ENCODE data around the gene PNPLA5.

The PNPLA5 gene

GRCh38 chr22:43855431-43855830 lies 36.4 kb downstream of the PNPLA5 start:
- DNase-seq (ENCODE audit: low read depth in 1 of 2, low spot score in 1 of 2), result no peak

DNA sequence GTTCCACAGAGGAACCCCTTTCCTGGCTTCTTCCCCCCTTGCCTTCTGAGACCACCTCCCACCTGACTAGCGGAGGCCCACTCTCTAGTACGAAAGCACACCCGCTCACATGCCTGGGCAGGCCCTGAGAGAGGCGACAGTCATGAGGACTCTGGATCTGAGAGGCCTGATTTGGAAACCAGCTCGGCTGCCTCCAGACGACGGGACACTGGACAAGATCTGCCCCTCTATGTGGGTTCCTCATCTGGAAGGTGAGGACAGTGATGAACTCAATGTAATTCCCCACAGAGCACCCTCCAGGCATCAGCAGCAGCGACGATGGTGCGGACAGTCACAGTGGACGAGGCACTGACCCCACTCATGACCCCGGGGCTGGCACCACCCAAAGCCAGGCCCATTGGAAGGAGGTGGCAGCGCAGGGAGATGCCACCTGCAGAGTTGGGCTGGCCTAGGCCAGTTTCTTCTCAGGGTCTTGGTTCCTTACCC lies 37.0 kb downstream of the PNPLA5 start:
- no peak for DNase-seq (ENCODE audit: low read depth in 1 of 2, low spot score in 1 of 2)

DNA sequence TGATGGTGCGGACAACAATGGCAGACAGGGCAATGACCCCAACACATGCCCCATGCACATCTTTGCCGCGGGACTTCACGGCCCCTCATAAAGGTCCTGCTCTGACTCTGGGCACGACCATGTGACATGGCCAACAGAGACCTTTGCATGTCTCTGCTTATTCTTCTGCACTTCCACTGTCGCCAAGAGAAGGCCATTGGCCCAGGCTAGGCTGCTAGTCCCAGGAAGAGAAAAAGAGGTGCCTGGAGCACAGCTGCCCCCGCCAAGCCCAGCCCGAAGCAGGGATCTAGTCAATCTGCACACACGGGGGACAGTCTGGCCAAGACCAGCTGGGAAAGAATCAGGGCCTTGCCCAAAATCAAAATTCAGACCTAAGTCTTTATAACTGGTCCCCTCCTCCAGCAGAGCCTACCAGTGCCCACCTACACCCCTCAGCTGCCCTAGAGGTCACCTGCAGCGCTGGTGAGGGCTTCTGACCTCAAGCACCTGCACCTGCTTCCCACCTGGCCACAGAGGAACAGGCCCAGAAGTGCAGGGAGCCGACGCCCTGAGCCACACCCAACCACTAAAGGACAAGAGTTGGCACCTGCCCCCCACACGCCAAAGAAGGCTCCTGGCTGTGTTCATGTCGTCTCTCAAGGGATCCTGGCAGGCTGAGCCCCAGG lies 37.6 kb downstream of the PNPLA5 start:
- no peak for DNase-seq (ENCODE audit: low read depth in 1 of 2, low spot score in 1 of 2)

- no peak for DNase-seq (ENCODE audit: low read depth in 1 of 2, low spot score in 1 of 2)
These were observed 38.4 kb downstream of the PNPLA5 start for GRCh38 chr22:43853328-43853931.

GRCh38 chr22:43852573-43853327 lies 39.1 kb downstream of the PNPLA5 start:
- no peak for DNase-seq (ENCODE audit: low read depth in 1 of 2, low spot score in 1 of 2)

DNA sequence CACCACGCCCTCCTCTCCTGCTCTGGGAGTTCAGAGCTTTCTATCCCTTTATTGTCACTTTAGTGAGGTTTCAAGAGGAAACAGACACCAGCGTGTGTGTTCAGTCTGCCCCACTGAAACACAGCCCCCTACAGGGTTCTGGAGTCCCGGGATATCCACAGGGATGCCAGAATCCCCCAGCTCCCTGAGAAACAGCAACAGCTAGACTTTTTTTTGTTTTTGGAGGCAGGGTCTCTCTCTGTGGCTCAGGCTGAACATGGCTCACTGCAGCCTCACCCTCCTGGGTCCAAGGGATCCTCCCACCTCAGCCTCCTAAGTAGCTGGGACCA lies 39.9 kb downstream of the PNPLA5 start:
- DNase-seq (ENCODE audit: low read depth in 1 of 2, low spot score in 1 of 2), result no peak

DNA sequence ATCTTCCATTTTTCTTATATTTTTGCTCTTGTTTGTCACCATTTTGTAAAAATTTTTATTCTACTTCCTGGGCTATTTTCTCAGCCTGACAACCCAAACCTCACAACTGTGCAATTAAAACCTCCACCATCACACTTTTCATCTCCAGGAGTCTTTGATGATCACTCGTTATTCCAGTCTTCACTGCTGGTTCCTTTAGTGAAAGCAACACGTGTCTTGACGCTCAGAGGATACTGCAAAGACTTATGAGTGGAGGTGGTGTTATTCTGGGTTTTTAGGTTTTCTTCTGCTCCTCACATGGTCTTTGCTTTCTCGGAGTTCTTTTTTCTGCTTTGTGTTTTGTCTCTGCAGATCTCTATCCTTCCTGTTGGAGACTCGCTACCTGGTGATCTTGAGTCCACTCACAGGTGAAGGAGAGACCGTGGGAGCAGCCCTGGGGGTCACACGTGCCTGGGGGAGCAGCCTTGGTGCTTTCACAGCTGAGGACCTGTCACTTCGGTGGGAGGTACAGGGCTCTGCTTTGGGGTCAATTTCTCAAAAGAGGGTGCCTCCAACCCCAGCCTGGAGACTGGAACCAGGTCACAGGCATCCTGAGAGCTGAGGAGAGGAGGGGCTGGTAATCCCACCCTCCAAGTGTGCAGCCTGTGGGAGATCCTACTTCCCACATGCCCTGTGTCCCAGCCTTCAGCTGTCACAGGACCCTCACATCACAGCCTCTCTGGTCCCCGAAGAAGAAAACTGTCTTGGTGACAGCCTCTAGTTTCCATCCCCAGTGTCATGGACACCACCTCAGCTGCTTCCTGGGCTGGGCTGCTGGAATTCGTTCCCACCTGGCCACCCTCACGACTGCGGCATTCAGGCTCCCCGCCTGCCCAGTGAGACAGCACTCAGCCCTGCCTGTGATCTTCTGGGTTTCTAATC lies 40.5 kb downstream of the PNPLA5 start:
- DNase-seq (ENCODE audit: low read depth in 1 of 2, low spot score in 1 of 2), result no peak

DNA sequence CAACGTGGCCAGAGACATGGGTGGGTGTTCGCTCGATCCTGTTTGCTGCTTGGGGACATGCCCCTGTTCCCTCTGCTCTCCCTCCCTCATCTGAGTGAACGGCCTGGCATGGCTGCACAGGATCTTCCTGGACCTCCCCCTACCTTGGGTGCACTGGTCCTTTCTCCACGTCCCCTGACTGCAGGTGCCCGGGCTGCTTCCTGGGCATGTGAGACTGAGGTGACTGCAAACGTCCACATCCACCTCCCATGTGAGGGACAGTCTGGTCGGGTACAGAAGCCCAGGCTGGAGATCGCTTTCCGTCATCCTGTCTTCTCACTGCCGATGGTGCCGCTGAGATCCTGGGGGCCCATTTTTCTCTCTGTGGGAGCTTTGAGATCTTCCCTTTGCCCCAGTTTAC lies 41.3 kb downstream of the PNPLA5 start:
- DNase-seq (ENCODE audit: low read depth in 1 of 2, low spot score in 1 of 2), result no peak

DNA sequence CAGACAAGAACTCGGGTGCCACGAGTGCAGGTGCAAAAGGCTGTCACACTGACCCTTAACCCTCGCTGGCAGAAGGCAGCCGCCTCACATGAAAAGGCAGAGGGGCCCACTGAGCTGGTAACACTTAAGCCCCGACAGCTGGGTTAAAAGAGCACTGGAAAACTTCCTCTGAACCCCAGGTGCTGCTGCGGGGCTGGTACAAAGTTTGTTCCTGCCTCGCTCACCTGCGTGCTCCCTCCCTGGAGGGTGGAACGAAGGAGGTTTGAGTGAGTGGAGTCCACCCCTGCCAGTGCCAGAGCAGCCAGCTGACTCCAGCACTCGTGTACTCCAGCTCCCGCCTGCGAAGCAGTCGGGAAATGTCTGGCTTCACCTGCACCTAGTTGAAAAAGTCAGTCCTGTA lies 42.1 kb downstream of the PNPLA5 start:
- DNase-seq (ENCODE audit: low read depth in 1 of 2, low spot score in 1 of 2), result no peak

DNA sequence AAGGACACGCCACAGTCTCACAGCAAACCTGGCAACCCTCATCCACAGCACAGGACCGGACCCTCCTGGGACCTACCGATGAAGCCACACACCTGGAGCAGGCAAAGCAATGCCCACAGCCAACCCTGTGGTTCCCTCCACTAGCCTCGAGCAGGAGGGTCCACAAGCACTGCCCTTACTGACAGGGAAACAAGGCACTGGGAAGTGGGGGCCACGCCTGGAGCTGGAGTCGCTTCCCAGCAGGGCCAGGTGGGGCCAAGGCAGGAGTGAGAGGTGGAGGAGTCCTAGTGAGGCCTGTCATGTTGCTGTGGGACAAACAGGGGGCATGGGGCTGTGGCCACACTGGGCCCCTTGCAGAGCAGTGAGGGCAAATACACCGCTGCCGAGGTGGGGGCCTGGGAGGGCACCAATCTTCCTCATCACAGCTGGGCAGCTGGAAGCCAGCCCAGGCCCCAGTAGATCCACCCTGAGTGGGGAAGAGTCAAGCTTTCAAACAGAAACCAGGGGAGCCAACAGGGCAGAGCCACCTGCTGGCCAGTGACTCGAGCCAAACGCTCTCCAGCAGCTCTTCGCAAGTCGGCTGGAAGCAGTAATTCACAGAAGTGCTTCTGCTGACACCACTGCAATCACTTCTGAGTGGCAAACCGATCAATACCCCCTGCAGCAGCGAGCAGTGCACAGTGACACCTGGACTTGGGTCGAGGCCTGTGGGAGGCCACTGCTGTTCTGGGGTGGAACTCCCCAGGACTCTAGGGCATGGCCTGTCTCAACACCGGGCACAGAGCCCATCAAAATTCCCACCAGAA lies 43.2 kb downstream of the PNPLA5 start:
- no peak for DNase-seq (ENCODE audit: low read depth in 1 of 2, low spot score in 1 of 2)

GRCh38 chr22:43847376-43848289 lies 44.2 kb downstream of the PNPLA5 start:
- no peak for DNase-seq (ENCODE audit: low read depth in 1 of 2, low spot score in 1 of 2)

- DNase-seq (ENCODE audit: low read depth in 1 of 2, low spot score in 1 of 2), result no peak
These were observed 44.8 kb downstream of the PNPLA5 start for GRCh38 chr22:43846966-43847365.

DNA sequence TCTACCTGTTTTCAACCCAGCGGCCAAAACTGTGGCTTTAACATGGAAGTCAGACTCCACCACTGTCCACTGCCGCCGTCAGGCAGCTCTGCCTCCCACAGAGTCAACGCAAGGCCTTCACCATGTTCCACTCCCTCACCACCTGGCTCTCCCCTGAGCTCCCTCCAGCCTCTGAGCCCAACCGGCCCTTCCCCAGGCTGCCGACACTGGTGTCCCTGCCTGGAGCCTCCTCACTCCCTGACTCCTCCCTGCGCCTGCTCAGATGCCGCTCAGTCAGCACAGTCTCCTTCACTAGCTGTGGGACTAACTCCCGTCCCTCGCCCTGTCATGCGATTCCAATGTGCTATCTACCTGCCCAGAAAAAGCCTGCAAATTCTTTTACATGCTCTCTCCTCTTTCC lies 45.8 kb downstream of the PNPLA5 start:
- DNase-seq (ENCODE audit: low read depth in 1 of 2, low spot score in 1 of 2), result no peak

DNA sequence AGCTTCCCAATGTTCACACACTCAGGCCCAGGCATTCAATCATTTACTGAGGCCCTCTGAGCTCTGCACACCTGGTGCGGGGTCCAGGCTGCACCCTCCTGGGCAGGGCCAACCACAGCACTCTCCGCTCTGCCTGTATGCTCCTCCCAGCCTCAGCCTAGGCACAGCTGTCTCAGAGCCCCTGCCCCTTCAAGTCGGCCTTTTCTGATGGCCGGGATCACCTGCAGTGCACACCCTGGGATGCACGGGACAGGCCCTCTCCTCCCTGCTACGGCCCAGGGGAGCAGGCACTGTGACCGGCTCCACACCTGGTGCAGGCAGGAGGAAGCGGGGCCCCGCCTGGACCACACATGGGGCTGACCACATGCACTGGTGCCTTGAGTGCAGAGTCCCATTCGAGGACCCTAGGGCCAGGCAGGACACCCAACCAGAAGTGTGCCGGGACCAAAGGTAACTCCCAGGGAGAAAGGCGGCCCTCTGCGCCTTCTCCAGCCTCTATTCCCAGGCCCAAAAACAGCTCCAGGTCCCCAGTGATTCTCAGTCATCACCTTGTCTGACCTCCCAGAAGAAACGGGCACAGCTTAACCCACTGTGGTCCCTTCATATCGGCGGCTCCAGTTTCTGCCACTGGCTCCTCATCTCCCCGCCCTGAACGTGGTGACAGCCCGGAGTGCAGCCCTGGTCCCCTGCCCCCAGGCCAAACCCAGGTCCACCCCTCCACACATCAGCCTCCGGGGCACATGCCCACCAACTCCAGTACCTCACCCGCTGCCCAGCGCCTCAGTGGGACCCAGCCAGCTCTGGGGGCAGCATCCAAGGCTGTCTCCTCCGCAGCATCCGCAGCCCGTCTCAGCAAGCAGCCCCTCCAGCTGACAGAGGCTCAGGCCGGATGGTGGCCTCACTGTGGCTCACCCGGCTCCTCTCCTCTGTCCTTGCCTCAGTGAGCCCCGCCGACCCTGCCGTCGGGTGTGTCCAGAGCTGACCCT lies 47.0 kb downstream of the PNPLA5 start:
- DNase-seq (ENCODE audit: low read depth in 1 of 2, low spot score in 1 of 2), result no peak

GRCh38 chr22:43843783-43844530 lies 47.9 kb downstream of the PNPLA5 start:
- no peak for DNase-seq (ENCODE audit: low read depth in 1 of 2, low spot score in 1 of 2)

DNA sequence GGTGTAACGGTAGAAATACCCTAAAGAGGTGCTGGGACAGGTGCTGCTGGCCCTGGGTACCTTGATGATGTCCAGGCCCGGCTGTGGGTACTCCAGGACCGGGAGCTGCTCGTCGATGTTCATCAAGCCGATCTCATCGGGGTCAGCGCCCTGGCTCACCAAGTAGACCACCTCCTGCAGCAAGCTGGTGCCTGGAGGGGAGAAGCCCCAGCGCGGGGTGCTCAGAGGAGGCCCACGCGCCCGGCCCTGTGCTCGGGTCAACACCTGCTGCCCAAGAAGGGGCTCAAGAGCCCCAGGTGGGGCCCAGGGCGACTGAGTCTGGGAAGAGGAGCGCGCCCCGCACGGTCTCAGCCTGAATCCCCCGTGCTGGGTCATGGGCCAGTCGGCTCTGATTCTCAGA lies 50.1 kb downstream of the PNPLA5 start:
- no peak for DNase-seq (ENCODE audit: low read depth in 1 of 2, low spot score in 1 of 2)

- DNase-seq (ENCODE audit: low read depth in 1 of 2, low spot score in 1 of 2), result no peak
These were observed 51.0 kb downstream of the PNPLA5 start for GRCh38 chr22:43840851-43841250.

DNA sequence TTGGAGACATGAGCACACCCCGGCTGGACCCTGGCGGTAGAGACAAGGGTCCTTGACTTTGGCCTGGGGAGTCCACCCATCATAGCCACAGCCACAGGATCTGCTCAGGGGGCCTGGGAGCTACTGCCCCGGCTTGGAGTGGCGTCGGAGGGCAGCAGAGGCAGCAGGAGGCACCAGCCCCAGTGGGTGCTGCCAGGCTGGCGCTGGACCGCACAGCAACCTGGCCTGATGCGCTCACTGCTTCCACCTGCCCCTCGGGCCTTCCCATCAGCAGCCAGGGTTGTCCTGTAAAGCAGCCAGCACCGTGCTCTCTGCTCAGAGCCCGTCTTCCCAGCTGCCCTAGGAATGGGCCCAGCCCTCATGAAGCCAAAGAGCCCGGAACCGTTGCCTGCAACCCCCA lies 51.4 kb downstream of the PNPLA5 start:
- DNase-seq (ENCODE audit: low read depth in 1 of 2, low spot score in 1 of 2), result no peak
